Lung (tissue), 13 donors: ENCODE results near the gene CTDNEP1. TPM values are rescaled to one million over a fixed set of nuclear protein-coding genes. Genes with fewer than 3 reads are reported as not detected.

Source experiments
- ATAC-seq: fragments of 200-7000 bp; cut with Tn5 transposase; one replicate; pipeline ENCODE4 v1.9.1; 2020; ENCODE audit warnings: moderate number of reproducible peaks; ENCODE audit not compliant: insufficient read depth, low FRiP score
- DNase-seq, 3 donors: peaks; one replicate each; pipeline ENCODE4 v3.0.0-alpha.2; 2013 to 2017
- H3K27ac ChIP-seq, 2 donors: one replicate each; pipeline ENCODE4 v1.5.1; 2013; ENCODE audit warnings: mild to moderate bottlenecking in 2 of 2, moderate library complexity in 2 of 2, control low read depth in 1 of 2, inconsistent platforms in 1 of 2, low read depth in 1 of 2, low read length in 1 of 2
- H3K27me3 ChIP-seq, 3 donors: one replicate each; pipeline ENCODE4 v1.5.1; 2013; ENCODE audit warnings: low read length in 2 of 3; ENCODE audit not compliant: control insufficient read depth in 3 of 3, insufficient read depth in 3 of 3
- H3K36me3 ChIP-seq, 4 donors: one replicate each; pipeline ENCODE4 v1.5.1; 2013; ENCODE audit warnings: low read length in 4 of 4, mild to moderate bottlenecking in 1 of 4, moderate library complexity in 1 of 4; ENCODE audit not compliant: control insufficient read depth in 4 of 4, insufficient read depth in 4 of 4
- H3K4me1 ChIP-seq, 5 donors: one replicate each; pipeline ENCODE4 v1.5.1; 2013; ENCODE audit warnings: low read length in 5 of 5, mild to moderate bottlenecking in 2 of 5, moderate library complexity in 1 of 5; ENCODE audit not compliant: control insufficient read depth in 5 of 5, insufficient read depth in 5 of 5
- H3K4me3 ChIP-seq: one replicate; pipeline ENCODE4 v1.5.1; 2013; ENCODE audit warnings: mild to moderate bottlenecking, control low read depth, moderate library complexity
- H3K9ac ChIP-seq, 2 donors: one replicate each; pipeline ENCODE4 v1.5.1; 2013; ENCODE audit warnings: low read length in 2 of 2, control low read depth in 1 of 2; ENCODE audit not compliant: insufficient read depth in 1 of 2
- H3K9me3 ChIP-seq, 4 donors: one replicate each; pipeline ENCODE4 v1.5.1; 2013; ENCODE audit warnings: low read length in 3 of 4, mild to moderate bottlenecking in 1 of 4, moderate library complexity in 1 of 4; ENCODE audit not compliant: control insufficient read depth in 4 of 4, insufficient read depth in 3 of 4
- WGBS, 2 donors: extraction: QIAGEN DNeasy Blood & Tissue Kit; methylation state at CpG; one replicate each; pipeline ENCODE4 v1.1.7; 2013; 5-methylcytosine and 5-hydroxymethylcytosine counted together
- polyA plus RNA-seq, 2 donors: library from polyadenylated mRNA; stranded (reverse); fragments of 200-250 nt; gene quantifications; one replicate each; pipeline ENCODE4 v1.2.1, GENCODE V29; 2013
- small RNA-seq: library from RNA; depleted of rRNA; stranded (forward); fragments of <200 nt; gene quantifications from one replicate; pipeline ENCODE3, GENCODE V24; 2014; ENCODE audit warnings: low replicate concordance
- total RNA-seq, 2 donors: library from RNA; depleted of rRNA in 1 of 2; stranded (reverse); fragments of >200 nt in 1 of 2; gene quantifications; one replicate each; pipeline ENCODE4 v1.2.1, GENCODE V29; 2014 to 2021
- TF ChIP-seq, protein P1 (sequence below): IDR thresholded peaks from 2 replicates; pipeline ENCODE4 v1.5.1; 2012; ENCODE audit warnings: mild to moderate bottlenecking; ENCODE audit errors: control extremely low read depth, extremely low read depth
- donor health status: control.
- donor health status: control.
- donor health status: Bipolar disorder and iron deficiency.
- donor health status: healthy.
- donor health status: DM: yes; HTN: yes; CAD: no.

The CTDNEP1 gene
- total and polyA plus RNA-seq, 4 donors, result 72.5 to 126 (median 90.3) TPM

GRCh38 chr17:7196651-7197401, 54.7 kb downstream of the CTDNEP1 start:
- Histone ChIP-seq H3K27ac (no peak overlapping the region), H3K9ac (no peak overlapping the region), H3K4me1 (no peaks in the 10 kb centered on the region), H3K36me3 (peaks cover 0 to 41% (median 29%) of the 10 kb centered on the region in 4 donors), H3K9me3 (no peaks in the 10 kb centered on the region), H3K4me3 (no peak overlapping the region), H3K27me3 (no peaks in the 10 kb centered on the region)
- 91 to 96% methylated on average over 22 of the region's 22 CpGs for WGBS, 2 donors
- no peak for DNase-seq
- ATAC-seq, result no peak
- TF ChIP-seq, protein P1, sequence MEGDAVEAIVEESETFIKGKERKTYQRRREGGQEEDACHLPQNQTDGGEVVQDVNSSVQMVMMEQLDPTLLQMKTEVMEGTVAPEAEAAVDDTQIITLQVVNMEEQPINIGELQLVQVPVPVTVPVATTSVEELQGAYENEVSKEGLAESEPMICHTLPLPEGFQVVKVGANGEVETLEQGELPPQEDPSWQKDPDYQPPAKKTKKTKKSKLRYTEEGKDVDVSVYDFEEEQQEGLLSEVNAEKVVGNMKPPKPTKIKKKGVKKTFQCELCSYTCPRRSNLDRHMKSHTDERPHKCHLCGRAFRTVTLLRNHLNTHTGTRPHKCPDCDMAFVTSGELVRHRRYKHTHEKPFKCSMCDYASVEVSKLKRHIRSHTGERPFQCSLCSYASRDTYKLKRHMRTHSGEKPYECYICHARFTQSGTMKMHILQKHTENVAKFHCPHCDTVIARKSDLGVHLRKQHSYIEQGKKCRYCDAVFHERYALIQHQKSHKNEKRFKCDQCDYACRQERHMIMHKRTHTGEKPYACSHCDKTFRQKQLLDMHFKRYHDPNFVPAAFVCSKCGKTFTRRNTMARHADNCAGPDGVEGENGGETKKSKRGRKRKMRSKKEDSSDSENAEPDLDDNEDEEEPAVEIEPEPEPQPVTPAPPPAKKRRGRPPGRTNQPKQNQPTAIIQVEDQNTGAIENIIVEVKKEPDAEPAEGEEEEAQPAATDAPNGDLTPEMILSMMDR, result no peak

DNA sequence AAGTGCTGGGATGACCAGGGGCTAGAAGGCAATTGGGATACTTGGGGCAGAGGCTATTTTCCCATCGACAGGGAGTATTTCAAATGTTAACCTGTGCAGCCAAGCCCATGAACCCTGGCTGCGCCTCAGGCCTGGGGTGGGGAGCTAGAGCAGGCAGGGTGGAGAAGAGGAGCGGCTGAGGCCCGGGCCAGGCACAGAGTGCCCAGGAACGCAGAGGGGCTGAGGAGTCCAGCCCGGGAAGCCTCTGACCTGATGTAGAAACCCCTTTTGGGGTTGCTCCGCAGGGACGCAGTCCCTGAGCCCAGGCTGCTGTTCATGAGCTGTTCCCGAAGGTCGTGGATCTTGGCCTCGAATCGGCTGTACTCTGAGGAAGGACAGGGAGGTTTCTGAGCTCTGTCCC, 55.6 kb downstream of the CTDNEP1 start:
- TF ChIP-seq, protein P1, result no peak
- no peaks in the 10 kb centered on the region for H3K27me3 ChIP-seq
- H3K36me3 ChIP-seq, result peaks cover 0 to 41% (median 29%) of the 10 kb centered on the region in 4 donors
- DNase-seq (no peak), ATAC-seq (no peak)
- no peak overlapping the region for H3K9ac ChIP-seq
- H3K4me1 ChIP-seq, result no peaks in the 10 kb centered on the region
- no peak overlapping the region for H3K27ac ChIP-seq
- H3K4me3 ChIP-seq, result no peak overlapping the region
- 94 to 98% methylated on average over 12 of the region's 12 CpGs for WGBS, 2 donors
- no peaks in the 10 kb centered on the region for H3K9me3 ChIP-seq

Small RNA genes within 50 kb of the gene (small RNA-seq; reads per million reads assigned to genes)
- gene MIR324, result 7.1 reads per million, percentile 95 among the genes with 10 or more reads in this experiment
- not detected for gene RF00019

Other genes starting within 250 kb of the CTDNEP1 start
Only the 30 nearest of the 35 such genes appear.
- 10 to 100 TPM in 1 of 2 donors, 1 to 10 TPM in 1; 1.3 to 23.6 TPM for gene SLC16A13, start 215.7 kb downstream of the CTDNEP1 start, total RNA-seq
- gene SLC16A13, start 215.7 kb downstream of the CTDNEP1 start, polyA plus RNA-seq, result 1 to 10 TPM; 4.8 to 7.9 TPM
- 1 to 10 TPM; 5.5 to 7.5 TPM for gene SLC16A11, start 207.6 kb downstream of the CTDNEP1 start, total RNA-seq
- gene SLC16A11, start 207.6 kb downstream of the CTDNEP1 start, polyA plus RNA-seq, result 1 to 10 TPM; 1.9 to 8.9 TPM
- gene CLEC10A, start 171.5 kb downstream of the CTDNEP1 start, total RNA-seq, result 1 to 10 TPM; 3.7 to 5.2 TPM
- 10 to 100 TPM; 12.7 to 18.4 TPM for gene CLEC10A, start 171.5 kb downstream of the CTDNEP1 start, polyA plus RNA-seq
- gene ASGR2, start 136.9 kb downstream of the CTDNEP1 start, total RNA-seq, result 1 to 10 TPM; 1.6 to 1.7 TPM
- gene ASGR2, start 136.9 kb downstream of the CTDNEP1 start, polyA plus RNA-seq, result 10 to 100 TPM in 1 of 2 donors, 1 to 10 TPM in 1; 3.5 to 12.0 TPM
- gene ASGR1, start 72.4 kb downstream of the CTDNEP1 start, total RNA-seq, result 1 to 10 TPM; 5.9 to 7.0 TPM
- 10 to 100 TPM in 1 of 2 donors, 1 to 10 TPM in 1; 5.9 to 11.2 TPM for gene ASGR1, start 72.4 kb downstream of the CTDNEP1 start, polyA plus RNA-seq
- gene DLG4, start 31.9 kb downstream of the CTDNEP1 start, total RNA-seq, result 10 to 100 TPM; 17.1 to 20.1 TPM
- gene DLG4, start 31.9 kb downstream of the CTDNEP1 start, polyA plus RNA-seq, result 10 to 100 TPM; 10.0 to 13.4 TPM
- 100 to 1,000 TPM; 158 to 679 TPM for gene ACADVL, start 31.8 kb downstream of the CTDNEP1 start, total RNA-seq
- gene ACADVL, start 31.8 kb downstream of the CTDNEP1 start, polyA plus RNA-seq, result 100 to 1,000 TPM; 412 to 774 TPM
- 10 to 100 TPM; 45.3 to 57.5 TPM for gene DVL2, start 17.2 kb downstream of the CTDNEP1 start, total RNA-seq
- gene DVL2, start 17.2 kb downstream of the CTDNEP1 start, polyA plus RNA-seq, result 10 to 100 TPM; 22.2 to 25.1 TPM
- 10 to 100 TPM; 25.4 to 27.3 TPM for gene PHF23, start 12.3 kb downstream of the CTDNEP1 start, total RNA-seq
- gene PHF23, start 12.3 kb downstream of the CTDNEP1 start, polyA plus RNA-seq, result 10 to 100 TPM; 27.2 to 40.5 TPM
- gene GABARAP, start 9.3 kb downstream of the CTDNEP1 start, total RNA-seq, result 100 to 1,000 TPM; 315 to 496 TPM
- 1,000 to 10,000 TPM in 1 of 2 donors, 100 to 1,000 TPM in 1; 874 to 1,149 TPM for gene GABARAP, start 9.3 kb downstream of the CTDNEP1 start, polyA plus RNA-seq
- 10 to 100 TPM; 19.8 to 39.3 TPM for gene ELP5, start 481 bp upstream of the CTDNEP1 start, total RNA-seq
- gene ELP5, start 481 bp upstream of the CTDNEP1 start, polyA plus RNA-seq, result 10 to 100 TPM; 34.0 to 63.2 TPM
- gene CLDN7, start 10.7 kb upstream of the CTDNEP1 start, total RNA-seq, result 100 to 1,000 TPM; 117 to 171 TPM
- 100 to 1,000 TPM; 119 to 199 TPM for gene CLDN7, start 10.7 kb upstream of the CTDNEP1 start, polyA plus RNA-seq
- 1 to 10 TPM; 1.2 to 2.0 TPM for gene SLC2A4, start 30.0 kb upstream of the CTDNEP1 start, total RNA-seq
- 1 to 10 TPM; 1.1 to 1.3 TPM for gene SLC2A4, start 30.0 kb upstream of the CTDNEP1 start, polyA plus RNA-seq
- under 1 TPM; 0.28 to 0.57 TPM for gene YBX2, start 42.9 kb upstream of the CTDNEP1 start, total RNA-seq
- under 1 TPM; 0.03 to 0.53 TPM for gene YBX2, start 42.9 kb upstream of the CTDNEP1 start, polyA plus RNA-seq
- 100 to 1,000 TPM; 104 to 516 TPM for gene EIF5A, start 55.9 kb upstream of the CTDNEP1 start, total RNA-seq
- gene EIF5A, start 55.9 kb upstream of the CTDNEP1 start, polyA plus RNA-seq, result 100 to 1,000 TPM; 596 to 607 TPM
- gene GPS2, start 63.6 kb upstream of the CTDNEP1 start, total RNA-seq, result 10 to 100 TPM; 23.8 to 57.0 TPM
- 10 to 100 TPM; 68.6 to 71.6 TPM for gene GPS2, start 63.6 kb upstream of the CTDNEP1 start, polyA plus RNA-seq
- gene NEURL4, start 77.6 kb upstream of the CTDNEP1 start, total RNA-seq, result 10 to 100 TPM; 21.7 to 33.9 TPM
- 10 to 100 TPM; 17.3 to 27.0 TPM for gene NEURL4, start 77.6 kb upstream of the CTDNEP1 start, polyA plus RNA-seq
- 10 to 100 TPM in 1 of 2 donors, 1 to 10 TPM in 1; 9.2 to 27.0 TPM for gene ACAP1, start 84.8 kb upstream of the CTDNEP1 start, total RNA-seq
- gene ACAP1, start 84.8 kb upstream of the CTDNEP1 start, polyA plus RNA-seq, result 10 to 100 TPM; 17.2 to 39.4 TPM
- 10 to 100 TPM in 1 of 2 donors, 1 to 10 TPM in 1; 5.9 to 14.9 TPM for gene KCTD11, start 100.4 kb upstream of the CTDNEP1 start, total RNA-seq
- 10 to 100 TPM; 11.1 to 14.1 TPM for gene KCTD11, start 100.4 kb upstream of the CTDNEP1 start, polyA plus RNA-seq
- not detected for gene TMEM95, start 103.4 kb upstream of the CTDNEP1 start, total RNA-seq
- not detected for gene TMEM95, start 103.4 kb upstream of the CTDNEP1 start, polyA plus RNA-seq
- gene TNK1, start 129.4 kb upstream of the CTDNEP1 start, total RNA-seq, result 1 to 10 TPM; 5.4 to 8.2 TPM
- gene TNK1, start 129.4 kb upstream of the CTDNEP1 start, polyA plus RNA-seq, result 1 to 10 TPM; 3.7 to 6.0 TPM
- gene PLSCR3, start 142.8 kb upstream of the CTDNEP1 start, total RNA-seq, result 10 to 100 TPM; 32.4 to 43.0 TPM
- gene PLSCR3, start 142.8 kb upstream of the CTDNEP1 start, polyA plus RNA-seq, result 10 to 100 TPM; 19.2 to 36.0 TPM
- 10 to 100 TPM; 70.2 to 78.7 TPM for gene TMEM256, start 152.4 kb upstream of the CTDNEP1 start, total RNA-seq
- 100 to 1,000 TPM in 1 of 2 donors, 10 to 100 TPM in 1; 71.6 to 247 TPM for gene TMEM256, start 152.4 kb upstream of the CTDNEP1 start, polyA plus RNA-seq
- 10 to 100 TPM; 11.2 to 15.2 TPM for gene NLGN2, start 156.1 kb upstream of the CTDNEP1 start, total RNA-seq
- gene NLGN2, start 156.1 kb upstream of the CTDNEP1 start, polyA plus RNA-seq, result 1 to 10 TPM; 5.0 to 5.1 TPM
- gene SPEM1, start 168.6 kb upstream of the CTDNEP1 start, total RNA-seq, result not detected
- gene SPEM1, start 168.6 kb upstream of the CTDNEP1 start, polyA plus RNA-seq, result not detected
- not detected for gene SPEM2, start 173.9 kb upstream of the CTDNEP1 start, total RNA-seq
- not detected for gene SPEM2, start 173.9 kb upstream of the CTDNEP1 start, polyA plus RNA-seq
- not detected for gene SPEM3, start 177.1 kb upstream of the CTDNEP1 start, total RNA-seq
- not detected for gene SPEM3, start 177.1 kb upstream of the CTDNEP1 start, polyA plus RNA-seq
- gene TMEM102, start 183.7 kb upstream of the CTDNEP1 start, total RNA-seq, result 1 to 10 TPM; 4.8 to 9.0 TPM
- gene TMEM102, start 183.7 kb upstream of the CTDNEP1 start, polyA plus RNA-seq, result 1 to 10 TPM; 5.5 to 8.4 TPM
- gene FGF11, start 187.8 kb upstream of the CTDNEP1 start, total RNA-seq, result 1 to 10 TPM in 1 of 2 donors, under 1 TPM in 1; 0.52 to 3.5 TPM
- under 1 TPM; 0.47 to 0.79 TPM for gene FGF11, start 187.8 kb upstream of the CTDNEP1 start, polyA plus RNA-seq
- gene CHRNB1, start 193.3 kb upstream of the CTDNEP1 start, total RNA-seq, result 10 to 100 TPM; 10.5 to 10.7 TPM
- gene CHRNB1, start 193.3 kb upstream of the CTDNEP1 start, polyA plus RNA-seq, result 10 to 100 TPM in 1 of 2 donors, 1 to 10 TPM in 1; 7.0 to 11.9 TPM